HepG2 (cell line): ENCODE results near the gene TLK1. TPM values are rescaled to one million over a fixed set of nuclear protein-coding genes. Genes with fewer than 3 reads are reported as not detected.

Source experiments
- AKAP8 ChIP-seq: sonication (generic); formaldehyde crosslinking; IDR thresholded peaks from 2 replicates; pipeline ENCODE4 v1.5.1; 2020; ENCODE audit warnings: mild to moderate bottlenecking, missing genetic modification reagents
- CTCF ChIP-seq: sonication (generic); formaldehyde crosslinking; IDR thresholded peaks from 2 replicates; pipeline ENCODE4 v1.5.0; 2020; ENCODE audit warnings: mild to moderate bottlenecking, missing genetic modification reagents, moderate library complexity
- GRHL1 ChIP-seq: sonication (generic); formaldehyde crosslinking; conservative IDR thresholded peaks from 2 replicates; pipeline ENCODE4 v1.8.0; 2022; ENCODE audit warnings: missing genetic modification reagents
- MIER3 ChIP-seq: IDR thresholded peaks from 2 replicates; pipeline ENCODE4 v1.6.1; 2016; ENCODE audit warnings: missing compliant biosample characterization, borderline replicate concordance
- NFIB ChIP-seq: sonication (generic); formaldehyde crosslinking; IDR thresholded peaks from 2 replicates; pipeline ENCODE4 v1.9.0; 2021; ENCODE audit warnings: missing genetic modification reagents, mild to moderate bottlenecking, borderline replicate concordance
- NR1H2 ChIP-seq: sonication (generic); formaldehyde crosslinking; IDR thresholded peaks from 2 replicates; pipeline ENCODE4 v1.8.1; 2022; ENCODE audit warnings: low read depth, missing genetic modification reagents, borderline replicate concordance
- PAXIP1 ChIP-seq: sonication (generic); formaldehyde crosslinking; conservative IDR thresholded peaks from 2 replicates; pipeline ENCODE4 v1.4.0; 2020; ENCODE audit warnings: mild to moderate bottlenecking, missing genetic modification reagents, moderate library complexity
- RARG ChIP-seq: sonication (generic); formaldehyde crosslinking; IDR thresholded peaks from 2 replicates; pipeline ENCODE4 v1.4.0; 2020; ENCODE audit warnings: low read depth, mild to moderate bottlenecking, missing genetic modification reagents
- RXRB ChIP-seq: IDR thresholded peaks from 2 replicates; pipeline ENCODE4 v1.6.1; 2016; ENCODE audit warnings: borderline replicate concordance, missing genetic modification reagents, missing compliant biosample characterization
- SALL1 ChIP-seq: sonication (generic); formaldehyde crosslinking; IDR thresholded peaks from 2 replicates; pipeline ENCODE4 v1.8.0; 2022; ENCODE audit warnings: mild to moderate bottlenecking, missing genetic modification reagents
- SKI ChIP-seq: fragments of 450-650 bp; IDR thresholded peaks from one replicate; pipeline ENCODE4 v1.6.1; 2018; ENCODE audit warnings: mild to moderate bottlenecking; ENCODE audit not compliant: partially characterized antibody
- SSRP1 ChIP-seq: IDR thresholded peaks from 2 replicates; pipeline ENCODE4 v1.6.1; 2016; ENCODE audit warnings: control low read depth
- STAG1 ChIP-seq: sonication (generic); formaldehyde crosslinking; IDR thresholded peaks from 2 replicates; pipeline ENCODE4 v1.4.0; 2020; ENCODE audit warnings: missing genetic modification reagents
- TARDBP ChIP-seq: sonication (generic); formaldehyde crosslinking; IDR thresholded peaks from 2 replicates; pipeline ENCODE4 v1.8.0; 2022; ENCODE audit warnings: mild to moderate bottlenecking, missing genetic modification reagents
- TCF7 ChIP-seq: sonication (generic); IDR thresholded peaks from 2 replicates; pipeline ENCODE4 v1.6.1; 2016; ENCODE audit warnings: antibody characterized with exemption, low read depth
- ZBTB2 ChIP-seq: sonication (generic); formaldehyde crosslinking; IDR thresholded peaks from 2 replicates; pipeline ENCODE4 v1.8.0; 2022; ENCODE audit warnings: low read depth, missing genetic modification reagents
- ZMYM4 ChIP-seq: sonication (generic); formaldehyde crosslinking; IDR thresholded peaks from 2 replicates; pipeline ENCODE4 v1.8.1; 2023; ENCODE audit warnings: mild to moderate bottlenecking, missing genetic modification reagents
- ZNF616 ChIP-seq: sonication (generic); formaldehyde crosslinking; IDR thresholded peaks from 2 replicates; pipeline ENCODE4 v1.5.0; 2020; ENCODE audit warnings: low read depth, mild to moderate bottlenecking, missing genetic modification reagents
- ZNF709 ChIP-seq: sonication (generic); formaldehyde crosslinking; IDR thresholded peaks from 2 replicates; pipeline ENCODE4 v1.5.0; 2020; ENCODE audit warnings: mild to moderate bottlenecking, missing genetic modification reagents
- ZNF740 ChIP-seq: sonication (generic); formaldehyde crosslinking; IDR thresholded peaks from 2 replicates; pipeline ENCODE4 v1.4.0; 2020; ENCODE audit warnings: missing genetic modification reagents
- ZNF772 ChIP-seq: sonication (generic); formaldehyde crosslinking; IDR thresholded peaks from 2 replicates; pipeline ENCODE4 v1.5.0; 2020; ENCODE audit warnings: mild to moderate bottlenecking, missing genetic modification reagents
- polyA plus RNA-seq, 8 experiments: library from polyadenylated mRNA; depleted of rRNA in 3 of 8; stranded (reverse) in 7 of 8; unstranded in 1 of 8; fragments of >200 nt; fragmentation: Illumina TruSeq in 4 of 8; extraction: Trizol in 4 of 8; gene quantifications; 2 replicates each; pipeline versions ENCODE4 v1.2.1 to v1.2.3, GENCODE V29; 2011 to 2016; ENCODE audit warnings: low read depth in 4 of 8, missing spikeins in 1 of 8, mixed read lengths in 1 of 8; ENCODE audit not compliant: insufficient read depth in 1 of 8
- total RNA-seq, 5 experiments: library from RNA; depleted of rRNA; stranded (reverse); fragments of >200 nt; fragmentation: Illumina TruSeq; extraction: Trizol; gene quantifications; 2 replicates each; pipeline ENCODE4 v1.2.3, GENCODE V29; 2016; ENCODE audit warnings: low read depth in 1 of 5

Gene TLK1
- total and polyA plus RNA-seq, 2 of the 13 experiments (the other 11 are each of a cell fraction or from before 2014, with no cell fraction given) = 16.8 to 28.7 TPM

DNA sequence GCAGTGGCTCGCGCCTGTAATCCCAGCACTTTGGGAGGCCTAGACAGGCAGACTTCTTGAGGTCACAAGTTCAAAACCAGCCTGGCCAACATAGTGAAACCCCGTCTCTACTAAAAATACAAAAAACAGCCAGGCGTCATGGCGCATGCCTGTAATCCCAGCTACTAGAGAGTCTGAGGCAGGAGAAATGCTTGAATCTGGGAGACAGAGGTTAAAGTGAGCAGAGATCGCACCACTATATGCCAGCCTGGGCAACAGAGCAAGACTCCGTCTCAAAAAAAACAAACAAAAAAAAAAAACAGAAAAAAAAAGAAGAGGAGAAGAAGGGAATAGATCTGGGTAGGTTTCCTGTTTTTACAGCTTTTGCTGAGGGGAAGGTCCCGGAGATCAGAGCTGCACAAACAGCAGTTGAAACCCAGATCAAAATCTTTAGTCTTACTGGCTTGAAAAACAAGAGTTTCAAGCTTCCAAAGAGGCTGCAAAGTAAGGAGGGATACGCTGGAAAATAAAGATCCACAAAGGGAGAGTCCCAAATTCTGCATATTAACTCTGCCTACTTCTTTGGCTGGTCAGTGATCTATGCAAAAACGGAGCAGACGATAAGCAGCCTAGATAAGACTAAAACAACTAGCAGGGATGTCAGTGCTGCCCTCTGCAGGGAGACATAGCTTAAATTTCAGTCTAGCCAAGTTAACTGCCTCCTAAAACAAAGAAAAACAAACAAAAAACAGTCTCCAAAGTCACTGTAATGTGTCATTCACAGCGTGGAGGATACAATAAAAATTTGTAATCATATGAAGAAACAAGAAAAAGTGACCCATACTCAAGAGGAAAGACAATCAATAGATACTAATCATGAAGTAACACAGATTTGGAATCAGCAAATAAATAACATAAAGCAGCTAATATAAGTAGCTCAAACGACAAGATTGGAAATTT lies 74.1 kb downstream of the TLK1 start (continued):
- TF ChIP-seq STAG1 (CRISPR knock-in tag) (peak; percentile 57), MIER3 (no peak), RXRB (CRISPR knock-in tag) (0 out of 2 replicates have a peak, but pooled peaks have one; percentile 16), ZMYM4 (CRISPR knock-in tag) (peak; percentile 74), TCF7 (no peak), SSRP1 (CRISPR knock-in tag) (peak; percentile 38; the same call in 1 of the 2 replicates), ZBTB2 (no peak), PAXIP1 (CRISPR knock-in tag) (peak; percentile 27; the same call in 1 of the 2 replicates), RARG (no peak), ZNF709 (CRISPR knock-in tag) (no peak), ZNF772 (CRISPR knock-in tag) (peak; percentile 26; the same call in 1 of the 2 replicates), ZNF740 (CRISPR knock-in tag) (no peak), AKAP8 (CRISPR knock-in tag) (no peak), CTCF (peak; percentile 78), SALL1 (CRISPR knock-in tag) (no peak), NFIB (CRISPR knock-in tag) (no peak), ZNF616 (CRISPR knock-in tag) (no peak), GRHL1 (CRISPR knock-in tag) (no peak), NR1H2 (no peak), SKI (peak; percentile 92), TARDBP (CRISPR knock-in tag) (peak; percentile 52)
